Measurements from ENCODE around the gene RALGPS1. TPM values are rescaled to one million over a fixed set of nuclear protein-coding genes. Genes with fewer than 3 reads are reported as not detected.
A peak's percentile ranks its signal among the peaks of the same experiment; 100 is the strongest.

Gene RALGPS1
- total and polyA plus RNA-seq, 2 of the 13 experiments (the other 11 are each of a cell fraction or from before 2014, with no cell fraction given) = 3.7 to 6.5 TPM

DNA sequence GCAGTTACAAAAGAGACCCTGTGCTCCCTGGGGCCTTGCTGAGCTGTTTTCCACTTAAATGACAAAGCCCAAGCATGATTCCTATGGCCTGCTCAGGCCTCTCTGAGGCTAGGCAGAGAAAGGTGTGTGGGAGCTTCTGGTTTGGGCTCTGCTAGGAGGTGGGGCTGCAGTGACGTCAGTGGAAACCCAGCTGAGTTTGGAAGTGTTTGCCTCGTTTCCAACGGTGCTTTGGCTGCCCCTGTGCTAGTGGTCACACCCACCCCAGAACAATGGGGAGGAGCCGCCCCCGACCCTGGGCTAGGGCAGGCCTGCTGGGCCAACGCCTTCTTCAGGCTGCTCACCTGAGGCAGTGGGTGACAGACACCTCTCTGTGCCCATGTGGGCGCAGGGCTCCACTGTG is 197.5 kb downstream of the RALGPS1 start:
- no peaks in the 10 kb centered on the region for H3K9me3 ChIP-seq (ENCODE audit: low read length)
- no peaks in the 10 kb centered on the region for H4K20me1 ChIP-seq (ENCODE audit: insufficient read depth, low read length)
- DNase-seq (ENCODE audit: low spot score) (no peak), ATAC-seq (no peak), FAIRE-seq (no peak)
- no peak overlapping the region for H3K4me3 ChIP-seq (replicated peaks in 1 of 3; ENCODE audit: insufficient read depth in 1 of 3, low read depth in 2 of 3, low read length in 3 of 3)
- H3K36me3 ChIP-seq (replicated peaks in 1 of 2; ENCODE audit: control insufficient read depth in 1 of 2, insufficient read depth in 2 of 2, low read length in 2 of 2) = no peaks in the 10 kb centered on the region
- ChIA-PET CTCF (ENCODE audit: low intra/inter-chr PET ratio, low total read pairs) (no interaction called here), POLR2A (no interaction called here)
- intact Hi-C loops (cut with micrococcal nuclease; ENCODE audit: unreplicated experiment) = no loop called here
- in situ Hi-C loops (cut with HindIII; ENCODE audit: extremely low pct_ligation_motif_present, low pct_unique_long_range_greater_than_20kb) = no loop called here
- peaks cover 61% of the 10 kb centered on the region for H3K4me1 ChIP-seq (ENCODE audit: insufficient read depth, low read length)
- 80% methylated on average over 2 of the region's 7 CpGs for WGBS (ENCODE audit: low lambda C conversion rate)
- H2AFZ ChIP-seq (ENCODE audit: low read length) = no peak overlapping the region
- no TSS peak for BruUV-seq (replicated peaks)
- H3K9ac ChIP-seq (ENCODE audit: insufficient read depth, low read depth, low read length) = no peak overlapping the region
- H3K27me3 ChIP-seq (ENCODE audit: control insufficient read depth in 1 of 2, insufficient read depth in 2 of 2, low read length in 2 of 2) = no peaks in the 10 kb centered on the region
- no peaks in the 10 kb centered on the region for H3K79me2 ChIP-seq (ENCODE audit: insufficient read depth, low read length)
- TF ChIP-seq, protein P1, sequence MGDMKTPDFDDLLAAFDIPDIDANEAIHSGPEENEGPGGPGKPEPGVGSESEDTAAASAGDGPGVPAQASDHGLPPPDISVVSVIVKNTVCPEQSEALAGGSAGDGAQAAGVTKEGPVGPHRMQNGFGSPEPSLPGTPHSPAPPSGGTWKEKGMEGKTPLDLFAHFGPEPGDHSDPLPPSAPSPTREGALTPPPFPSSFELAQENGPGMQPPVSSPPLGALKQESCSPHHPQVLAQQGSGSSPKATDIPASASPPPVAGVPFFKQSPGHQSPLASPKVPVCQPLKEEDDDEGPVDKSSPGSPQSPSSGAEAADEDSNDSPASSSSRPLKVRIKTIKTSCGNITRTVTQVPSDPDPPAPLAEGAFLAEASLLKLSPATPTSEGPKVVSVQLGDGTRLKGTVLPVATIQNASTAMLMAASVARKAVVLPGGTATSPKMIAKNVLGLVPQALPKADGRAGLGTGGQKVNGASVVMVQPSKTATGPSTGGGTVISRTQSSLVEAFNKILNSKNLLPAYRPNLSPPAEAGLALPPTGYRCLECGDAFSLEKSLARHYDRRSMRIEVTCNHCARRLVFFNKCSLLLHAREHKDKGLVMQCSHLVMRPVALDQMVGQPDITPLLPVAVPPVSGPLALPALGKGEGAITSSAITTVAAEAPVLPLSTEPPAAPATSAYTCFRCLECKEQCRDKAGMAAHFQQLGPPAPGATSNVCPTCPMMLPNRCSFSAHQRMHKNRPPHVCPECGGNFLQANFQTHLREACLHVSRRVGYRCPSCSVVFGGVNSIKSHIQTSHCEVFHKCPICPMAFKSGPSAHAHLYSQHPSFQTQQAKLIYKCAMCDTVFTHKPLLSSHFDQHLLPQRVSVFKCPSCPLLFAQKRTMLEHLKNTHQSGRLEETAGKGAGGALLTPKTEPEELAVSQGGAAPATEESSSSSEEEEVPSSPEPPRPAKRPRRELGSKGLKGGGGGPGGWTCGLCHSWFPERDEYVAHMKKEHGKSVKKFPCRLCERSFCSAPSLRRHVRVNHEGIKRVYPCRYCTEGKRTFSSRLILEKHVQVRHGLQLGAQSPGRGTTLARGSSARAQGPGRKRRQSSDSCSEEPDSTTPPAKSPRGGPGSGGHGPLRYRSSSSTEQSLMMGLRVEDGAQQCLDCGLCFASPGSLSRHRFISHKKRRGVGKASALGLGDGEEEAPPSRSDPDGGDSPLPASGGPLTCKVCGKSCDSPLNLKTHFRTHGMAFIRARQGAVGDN (CRISPR knock-in tag; IDR thresholded peaks at IDR 0.05) = peak; percentile 30; the same call in 1 of the 2 replicates
- no peak for TF ChIP-seq HOXA9 (CRISPR knock-in tag; IDR thresholded peaks at IDR 0.05; ENCODE audit: borderline replicate concordance)
- H3K4me2 ChIP-seq (ENCODE audit: low read depth, low read length) = no peak overlapping the region
- no peak overlapping the region for H3K27ac ChIP-seq (ENCODE audit: extremely low read length, insufficient read depth, low read length)

DNA sequence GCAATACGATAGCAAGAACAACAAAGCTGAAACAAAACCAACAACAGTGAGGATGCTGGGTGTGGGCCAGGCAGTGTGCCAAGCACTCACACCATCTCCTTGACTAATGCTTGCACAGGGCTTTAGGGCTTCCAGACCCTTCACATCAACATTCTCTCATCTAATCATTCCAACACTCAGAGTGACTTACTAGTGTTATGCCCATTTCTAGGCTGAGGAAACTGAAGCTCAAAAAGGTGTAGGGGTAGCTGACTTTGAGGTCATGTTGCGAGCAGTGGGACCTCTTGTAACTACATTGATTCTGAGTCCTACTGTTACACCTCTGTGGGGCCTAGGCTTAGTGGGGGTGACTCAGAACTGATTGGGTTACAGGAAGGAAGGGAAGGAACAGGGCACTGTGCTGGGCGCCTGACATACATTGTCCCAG is 198.2 kb downstream of the RALGPS1 start:
- ChIA-PET CTCF (ENCODE audit: low intra/inter-chr PET ratio, low total read pairs) (no interaction called here), POLR2A (no interaction called here)
- WGBS (ENCODE audit: low lambda C conversion rate) = 91% methylated on average over 3 of the region's 3 CpGs
- no peak for DNase-seq (ENCODE audit: low spot score)
- Histone ChIP-seq H3K36me3 (replicated peaks in 1 of 2; ENCODE audit: control insufficient read depth in 1 of 2, insufficient read depth in 2 of 2, low read length in 2 of 2) (no peaks in the 10 kb centered on the region), H3K79me2 (ENCODE audit: insufficient read depth, low read length) (no peaks in the 10 kb centered on the region), H3K27ac (ENCODE audit: extremely low read length, insufficient read depth, low read length) (no peak overlapping the region), H3K9ac (ENCODE audit: insufficient read depth, low read depth, low read length) (no peak overlapping the region), H3K27me3 (ENCODE audit: control insufficient read depth in 1 of 2, insufficient read depth in 2 of 2, low read length in 2 of 2) (no peaks in the 10 kb centered on the region), H4K20me1 (ENCODE audit: insufficient read depth, low read length) (no peaks in the 10 kb centered on the region), H3K9me3 (ENCODE audit: low read length) (no peaks in the 10 kb centered on the region), H3K4me2 (ENCODE audit: low read depth, low read length) (no peak overlapping the region), H3K4me1 (ENCODE audit: insufficient read depth, low read length) (peaks cover 54% of the 10 kb centered on the region), H3K4me3 (replicated peaks in 1 of 3; ENCODE audit: insufficient read depth in 1 of 3, low read depth in 2 of 3, low read length in 3 of 3) (no peak overlapping the region), H2AFZ (ENCODE audit: low read length) (no peak overlapping the region)
- no peak for FAIRE-seq
- no peak for ATAC-seq
- intact Hi-C loops (cut with micrococcal nuclease; ENCODE audit: unreplicated experiment) = no loop called here
- in situ Hi-C loops (cut with HindIII; ENCODE audit: extremely low pct_ligation_motif_present, low pct_unique_long_range_greater_than_20kb) = no loop called here
- BruUV-seq (replicated peaks) = no TSS peak
- no peak for TF ChIP-seq ZNF678 (CRISPR knock-in tag; IDR thresholded peaks at IDR 0.05)
- TF ChIP-seq ZFP62 (CRISPR knock-in tag; IDR thresholded peaks at IDR 0.05) = no peak
- TF ChIP-seq NBN (conservative IDR thresholded peaks at IDR 0.05) = no peak
- TF ChIP-seq, protein P2, sequence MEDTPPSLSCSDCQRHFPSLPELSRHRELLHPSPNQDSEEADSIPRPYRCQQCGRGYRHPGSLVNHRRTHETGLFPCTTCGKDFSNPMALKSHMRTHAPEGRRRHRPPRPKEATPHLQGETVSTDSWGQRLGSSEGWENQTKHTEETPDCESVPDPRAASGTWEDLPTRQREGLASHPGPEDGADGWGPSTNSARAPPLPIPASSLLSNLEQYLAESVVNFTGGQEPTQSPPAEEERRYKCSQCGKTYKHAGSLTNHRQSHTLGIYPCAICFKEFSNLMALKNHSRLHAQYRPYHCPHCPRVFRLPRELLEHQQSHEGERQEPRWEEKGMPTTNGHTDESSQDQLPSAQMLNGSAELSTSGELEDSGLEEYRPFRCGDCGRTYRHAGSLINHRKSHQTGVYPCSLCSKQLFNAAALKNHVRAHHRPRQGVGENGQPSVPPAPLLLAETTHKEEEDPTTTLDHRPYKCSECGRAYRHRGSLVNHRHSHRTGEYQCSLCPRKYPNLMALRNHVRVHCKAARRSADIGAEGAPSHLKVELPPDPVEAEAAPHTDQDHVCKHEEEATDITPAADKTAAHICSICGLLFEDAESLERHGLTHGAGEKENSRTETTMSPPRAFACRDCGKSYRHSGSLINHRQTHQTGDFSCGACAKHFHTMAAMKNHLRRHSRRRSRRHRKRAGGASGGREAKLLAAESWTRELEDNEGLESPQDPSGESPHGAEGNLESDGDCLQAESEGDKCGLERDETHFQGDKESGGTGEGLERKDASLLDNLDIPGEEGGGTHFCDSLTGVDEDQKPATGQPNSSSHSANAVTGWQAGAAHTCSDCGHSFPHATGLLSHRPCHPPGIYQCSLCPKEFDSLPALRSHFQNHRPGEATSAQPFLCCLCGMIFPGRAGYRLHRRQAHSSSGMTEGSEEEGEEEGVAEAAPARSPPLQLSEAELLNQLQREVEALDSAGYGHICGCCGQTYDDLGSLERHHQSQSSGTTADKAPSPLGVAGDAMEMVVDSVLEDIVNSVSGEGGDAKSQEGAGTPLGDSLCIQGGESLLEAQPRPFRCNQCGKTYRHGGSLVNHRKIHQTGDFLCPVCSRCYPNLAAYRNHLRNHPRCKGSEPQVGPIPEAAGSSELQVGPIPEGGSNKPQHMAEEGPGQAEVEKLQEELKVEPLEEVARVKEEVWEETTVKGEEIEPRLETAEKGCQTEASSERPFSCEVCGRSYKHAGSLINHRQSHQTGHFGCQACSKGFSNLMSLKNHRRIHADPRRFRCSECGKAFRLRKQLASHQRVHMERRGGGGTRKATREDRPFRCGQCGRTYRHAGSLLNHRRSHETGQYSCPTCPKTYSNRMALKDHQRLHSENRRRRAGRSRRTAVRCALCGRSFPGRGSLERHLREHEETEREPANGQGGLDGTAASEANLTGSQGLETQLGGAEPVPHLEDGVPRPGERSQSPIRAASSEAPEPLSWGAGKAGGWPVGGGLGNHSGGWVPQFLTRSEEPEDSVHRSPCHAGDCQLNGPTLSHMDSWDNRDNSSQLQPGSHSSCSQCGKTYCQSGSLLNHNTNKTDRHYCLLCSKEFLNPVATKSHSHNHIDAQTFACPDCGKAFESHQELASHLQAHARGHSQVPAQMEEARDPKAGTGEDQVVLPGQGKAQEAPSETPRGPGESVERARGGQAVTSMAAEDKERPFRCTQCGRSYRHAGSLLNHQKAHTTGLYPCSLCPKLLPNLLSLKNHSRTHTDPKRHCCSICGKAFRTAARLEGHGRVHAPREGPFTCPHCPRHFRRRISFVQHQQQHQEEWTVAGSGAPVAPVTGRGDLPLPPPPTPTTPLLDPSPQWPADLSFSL (CRISPR knock-in tag; IDR thresholded peaks at IDR 0.05) = no peak
- TF ChIP-seq JUNB (CRISPR knock-in tag; IDR thresholded peaks at IDR 0.05; ENCODE audit: borderline replicate concordance) = no peak
- no peak for TF ChIP-seq EHMT2 (IDR thresholded peaks at IDR 0.05; ENCODE audit: borderline replicate concordance, low read depth, low read length)
- no peak for TF ChIP-seq HMGA1 (CRISPR knock-in tag; conservative IDR thresholded peaks at IDR 0.05)

All from HepG2 (cell line).